ENCODE measurements around the gene PLAC8L1.

Gene PLAC8L1

GRCh38 chr5:146047396-146047795 lies 58.0 kb downstream of the PLAC8L1 start:
- no peak for DNase-seq (ENCODE audit: low read depth in 2 of 2, low spot score in 1 of 2)

DNA sequence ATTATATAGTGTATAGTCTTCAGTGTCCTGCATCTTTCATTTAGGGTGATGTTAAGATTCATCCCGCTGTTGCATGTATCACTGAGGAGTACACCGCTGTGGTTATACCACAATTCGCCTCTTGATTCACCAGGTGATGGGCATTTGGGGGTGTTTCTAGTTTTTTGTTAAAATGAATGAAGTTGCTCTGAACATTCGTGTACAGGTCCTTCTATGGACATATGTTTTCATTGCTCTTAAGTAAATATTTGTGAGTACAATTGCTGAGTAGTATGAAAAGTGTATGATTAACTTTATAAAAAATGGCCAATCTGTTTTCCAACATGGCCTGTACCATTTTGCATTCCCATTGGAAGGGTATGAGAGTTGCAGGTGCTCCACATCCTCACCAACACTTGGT lies 61.7 kb downstream of the PLAC8L1 start:
- no peak for DNase-seq (ENCODE audit: low read depth in 2 of 2, low spot score in 1 of 2)

- no peak for DNase-seq (ENCODE audit: low read depth in 2 of 2, low spot score in 1 of 2)
Observed at GRCh38 chr5:146042628-146043279, 62.6 kb downstream of the PLAC8L1 start.

DNA sequence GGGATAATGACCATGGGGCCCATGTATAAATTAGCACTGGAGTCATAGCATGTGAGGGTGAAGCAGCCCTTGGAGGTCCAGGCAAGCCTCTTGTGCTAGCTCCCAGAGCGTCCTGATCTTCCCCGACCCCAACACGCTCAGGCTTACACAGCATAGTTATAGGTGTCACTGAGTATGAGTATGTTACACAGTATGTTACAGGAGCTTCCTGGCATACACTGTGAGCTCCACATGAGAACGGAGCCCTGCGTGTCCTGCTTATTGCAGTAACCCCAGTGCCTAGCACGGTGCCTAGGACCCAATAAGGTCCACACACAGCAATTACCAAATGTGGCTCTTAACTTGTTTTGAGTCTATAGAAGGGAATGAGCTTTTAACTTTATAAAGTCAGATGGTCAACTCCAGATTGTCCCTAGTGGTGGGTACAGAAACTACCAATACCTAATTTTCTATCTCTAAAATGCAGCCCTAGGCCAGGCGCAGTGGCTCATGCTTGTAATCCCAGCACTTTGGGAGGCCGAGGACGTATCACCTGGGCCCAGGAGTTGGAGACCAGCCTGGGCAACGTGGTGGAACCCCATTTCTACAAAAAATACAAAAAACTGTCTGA lies 64.1 kb downstream of the PLAC8L1 start:
- DNase-seq (ENCODE audit: low read depth in 2 of 2, low spot score in 1 of 2) = no peak

DNA sequence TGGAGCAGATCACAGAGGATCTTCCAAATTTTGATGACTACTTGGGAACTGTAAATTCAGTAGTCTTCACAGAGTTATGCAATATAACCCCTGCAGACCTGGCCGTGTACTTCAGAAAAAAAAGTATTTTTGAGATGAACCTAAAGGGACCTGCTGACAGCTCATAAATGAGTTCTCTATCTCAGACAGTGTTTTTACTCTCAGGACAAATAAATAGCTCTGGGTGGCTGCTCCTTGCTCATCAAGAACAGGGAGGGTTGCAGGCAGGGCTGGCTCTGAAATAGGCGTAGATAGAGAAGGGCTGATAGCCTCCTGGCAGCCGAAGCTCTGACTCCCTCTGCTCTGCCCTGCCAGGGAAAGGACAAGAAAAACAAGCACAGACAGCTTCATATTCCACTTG lies 64.8 kb downstream of the PLAC8L1 start:
- DNase-seq (ENCODE audit: low read depth in 2 of 2, low spot score in 1 of 2) = no peak

- DNase-seq (ENCODE audit: low read depth in 2 of 2, low spot score in 1 of 2) = no peak
Observed at GRCh38 chr5:146039420-146039819, 66.0 kb downstream of the PLAC8L1 start.

GRCh38 chr5:146034605-146035004 lies 70.8 kb downstream of the PLAC8L1 start:
- no peak for DNase-seq (ENCODE audit: low read depth in 2 of 2, low spot score in 1 of 2)
